Activated CD8-positive, alpha-beta memory T cell treated with anti-CD3 and anti-CD28 coated beads for 4 hours (primary cell): ENCODE measurements around the gene HNRNPA3.
"Not testable (repeated sequence)": the region's sequence is repeated elsewhere in the genome, so short reads cannot be mapped to it uniquely, and the experiment has no call there.

ENCODE experiments used
- DNase-seq, 2 donors: peaks; one replicate each; pipeline ENCODE4 v3.0.0-alpha.2; 2020; ENCODE audit warnings: low read depth in 2 of 2

Gene HNRNPA3

DNA sequence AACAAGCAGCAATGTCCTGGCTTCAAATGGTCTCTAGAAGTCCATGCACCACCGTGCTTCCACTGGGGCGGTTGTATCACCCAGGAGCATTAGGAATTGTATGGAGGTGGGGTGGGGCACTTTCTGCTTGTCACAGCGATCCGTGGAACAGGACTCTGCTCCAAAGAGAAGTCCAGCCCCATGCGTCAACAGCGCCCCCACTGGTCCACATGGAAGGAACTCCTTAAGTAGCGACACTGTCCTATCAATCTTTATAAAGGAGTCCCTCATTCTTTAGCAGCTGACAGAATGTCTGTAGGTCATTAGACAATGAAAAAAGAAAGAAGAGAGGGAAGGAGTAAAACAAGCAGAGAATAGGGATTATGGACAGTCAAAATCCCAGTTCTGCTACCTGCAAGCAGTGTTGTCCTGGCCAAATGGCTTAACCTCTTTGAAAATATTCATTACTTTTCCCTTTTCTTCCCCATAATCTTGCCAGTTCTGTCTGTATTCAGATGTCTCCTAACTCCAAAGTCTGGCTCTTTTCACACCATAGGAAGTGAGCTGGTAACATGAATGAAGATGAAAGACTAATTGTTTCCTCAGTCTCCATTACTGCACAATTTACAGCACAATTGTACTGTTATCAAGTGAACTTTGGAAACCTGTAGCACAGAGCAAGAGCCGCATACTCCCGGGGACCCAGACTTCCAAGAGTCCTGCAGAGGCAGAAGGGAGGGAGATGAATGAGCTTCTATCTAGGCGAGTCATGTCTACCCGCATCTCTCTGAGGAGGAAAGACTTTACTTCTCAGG is 42.0 kb downstream of the HNRNPA3 start:
- DNase-seq = no peak

DNA sequence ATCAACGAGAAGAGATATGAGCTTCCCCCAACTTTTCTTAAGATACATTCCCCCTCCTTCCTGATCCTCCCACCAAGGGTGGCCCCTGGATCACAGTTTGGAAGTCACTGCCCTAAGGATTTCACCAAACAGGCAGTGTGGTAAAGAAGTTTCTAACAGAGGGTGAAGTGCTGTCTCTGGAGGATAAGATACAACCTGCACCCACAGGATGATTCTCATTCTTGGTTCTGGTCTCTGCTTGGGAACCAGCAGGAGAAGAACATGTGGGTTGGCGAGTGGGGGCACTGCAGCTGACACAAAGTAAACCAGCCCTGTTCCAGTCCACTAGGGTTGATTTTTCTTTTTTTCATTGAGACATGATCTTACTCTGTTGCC is 42.6 kb downstream of the HNRNPA3 start:
- DNase-seq = no peak

DNA sequence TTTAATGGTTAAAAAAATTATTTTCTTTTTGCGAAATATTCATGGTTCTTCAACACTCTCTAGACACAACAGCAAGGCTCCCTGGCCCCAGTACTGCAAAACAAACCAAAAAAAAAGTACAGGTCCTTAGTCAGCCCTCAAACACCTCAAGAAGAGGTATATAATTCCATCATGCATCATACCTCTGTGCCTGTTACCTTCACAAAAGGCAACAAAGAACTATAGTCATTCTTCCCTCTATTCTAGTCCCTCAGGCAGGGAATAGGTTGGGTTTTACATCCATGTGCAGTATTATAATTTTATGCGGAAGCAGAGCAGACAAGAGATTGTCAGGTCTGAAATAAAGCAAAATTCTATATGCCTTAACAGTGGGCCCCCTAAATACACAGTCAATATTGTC is 43.4 kb downstream of the HNRNPA3 start:
- no peak for DNase-seq

DNA sequence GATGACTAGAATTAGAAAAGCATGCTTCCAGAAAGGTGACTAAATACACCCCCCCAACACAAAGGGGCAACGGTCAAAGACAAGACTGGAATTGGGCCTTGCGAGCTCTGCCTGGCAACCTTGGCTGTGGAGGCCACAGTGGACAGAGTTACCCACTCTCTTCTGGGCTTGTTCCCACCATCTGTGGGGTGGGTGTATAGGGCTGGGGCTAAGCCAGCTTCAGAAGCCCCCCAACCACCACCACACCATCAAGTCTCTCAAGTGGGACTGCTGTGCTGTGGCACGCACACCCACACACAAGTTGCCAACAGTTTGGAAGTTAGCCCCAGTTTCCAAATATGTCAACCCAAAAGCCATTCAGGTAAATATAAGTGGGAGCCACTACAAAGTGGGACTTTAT is 44.1 kb downstream of the HNRNPA3 start:
- DNase-seq = no peak

DNA sequence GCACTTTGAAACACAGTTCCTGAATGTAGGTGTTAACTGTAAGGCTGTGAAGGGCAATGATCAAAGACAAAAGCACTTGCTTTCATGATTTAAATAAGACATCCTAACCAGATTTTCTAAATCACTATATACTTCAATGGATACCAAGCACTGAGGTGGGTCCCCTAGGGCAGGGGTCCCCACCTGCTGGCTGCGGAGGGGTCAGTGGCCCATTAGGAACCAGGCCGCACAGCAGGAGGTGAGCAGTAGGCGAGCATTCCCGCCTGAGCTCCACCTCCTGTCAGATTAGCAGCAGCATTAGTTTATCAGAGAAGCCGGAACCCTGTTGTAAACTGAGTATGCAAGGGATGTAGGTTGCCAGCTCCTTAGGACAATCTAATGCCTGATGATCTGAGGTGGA is 44.9 kb downstream of the HNRNPA3 start:
- DNase-seq = no peak

DNA sequence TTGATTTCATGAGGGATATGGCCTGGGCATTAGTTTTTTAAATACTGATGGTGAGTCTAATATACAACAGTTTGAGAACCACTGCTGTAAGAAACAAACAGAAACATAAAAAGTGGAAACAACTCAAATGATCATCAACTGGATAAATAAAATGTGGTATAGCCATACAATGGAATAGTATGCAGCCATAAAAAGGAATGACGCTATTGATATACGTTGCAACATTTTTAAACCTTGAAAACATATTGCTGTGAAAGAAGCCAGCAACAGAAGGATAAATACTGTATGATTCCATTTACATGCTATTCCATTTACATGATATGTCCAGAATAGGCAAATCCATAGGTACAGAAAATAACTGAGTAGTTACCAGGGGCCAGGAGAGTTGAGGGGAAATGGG is 45.5 kb downstream of the HNRNPA3 start:
- no peak for DNase-seq

DNA sequence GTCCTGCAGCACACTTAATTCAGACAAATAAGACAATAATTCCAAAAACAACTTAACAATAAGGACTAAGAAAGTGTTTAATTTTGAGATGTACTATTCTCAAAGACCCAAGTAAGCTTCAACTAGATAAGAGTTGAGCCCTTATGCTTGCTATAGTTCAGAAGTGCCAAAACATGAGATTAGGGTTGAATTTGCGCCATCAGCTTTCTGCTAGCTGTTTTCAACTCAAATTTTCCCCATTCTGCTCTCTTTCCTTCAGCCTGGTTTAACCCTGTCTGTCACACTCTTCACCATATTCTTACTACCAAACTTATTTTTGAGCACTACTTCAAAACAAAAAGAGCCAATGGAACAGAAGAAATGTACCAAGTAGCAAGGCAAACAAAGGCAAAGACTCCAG is 47.8 kb downstream of the HNRNPA3 start:
- DNase-seq = no peak

DNA sequence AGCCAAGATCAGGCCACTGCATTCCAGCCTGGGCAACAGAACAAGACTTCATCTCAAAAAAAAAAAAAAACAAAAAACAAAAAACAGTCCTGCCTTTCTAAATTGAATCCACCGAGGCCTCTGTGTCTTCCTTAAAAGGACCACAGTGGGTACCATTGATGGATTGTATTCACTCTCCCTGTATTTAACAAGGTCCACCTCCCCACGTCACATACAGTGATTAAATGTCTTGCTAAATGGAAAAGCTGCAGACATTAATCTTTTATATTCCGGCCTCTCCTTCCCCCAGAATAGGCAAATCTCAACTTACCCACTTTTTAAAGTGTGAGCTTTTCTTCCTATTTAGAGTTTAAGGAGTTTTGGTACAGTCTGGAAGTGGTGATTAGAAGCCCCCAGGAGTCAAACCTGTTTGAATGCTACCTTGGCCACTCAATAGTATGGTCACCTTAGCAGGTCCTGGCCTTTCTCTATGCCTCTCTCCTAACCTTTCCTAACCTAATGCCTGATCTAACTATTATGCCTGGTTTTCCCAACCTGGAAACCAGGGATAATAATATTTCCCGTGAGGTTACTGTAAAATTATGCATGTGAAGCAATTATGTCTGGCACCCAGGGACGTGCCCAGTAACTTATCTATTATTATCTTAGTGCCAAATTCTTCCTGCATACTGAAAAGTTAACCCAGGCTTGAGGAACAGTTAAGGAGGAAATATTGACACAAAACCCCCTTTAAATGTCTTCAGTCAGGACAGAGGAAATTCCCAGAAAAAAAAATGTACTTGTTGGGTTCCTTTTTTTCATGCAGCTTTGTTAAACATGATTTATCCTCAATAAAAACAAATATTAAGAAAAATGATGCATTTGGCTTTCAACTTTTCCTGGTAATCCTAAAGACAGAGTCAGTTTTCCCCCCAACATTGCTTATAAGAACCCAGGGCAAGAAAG is 48.8 kb downstream of the HNRNPA3 start:
- DNase-seq = no peak

DNA sequence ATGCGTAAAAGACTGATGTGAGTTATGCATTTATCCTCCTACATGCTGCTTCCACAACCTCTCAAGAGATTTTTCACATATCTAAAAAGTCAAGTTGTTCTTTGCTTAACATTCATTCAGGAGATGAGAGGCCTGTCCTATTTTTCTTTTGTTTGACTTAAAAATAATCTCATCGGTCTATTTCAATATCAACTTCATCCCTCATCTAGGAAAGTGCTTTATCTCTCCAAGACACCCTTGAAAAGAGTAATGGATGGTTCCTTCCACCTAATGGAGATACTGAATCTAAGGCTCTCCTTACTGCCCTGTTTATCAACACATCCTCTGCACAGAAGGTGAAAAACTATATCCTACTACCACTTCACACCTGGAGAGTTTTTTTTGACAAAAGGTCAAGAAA is 49.5 kb downstream of the HNRNPA3 start:
- DNase-seq = no peak

DNA sequence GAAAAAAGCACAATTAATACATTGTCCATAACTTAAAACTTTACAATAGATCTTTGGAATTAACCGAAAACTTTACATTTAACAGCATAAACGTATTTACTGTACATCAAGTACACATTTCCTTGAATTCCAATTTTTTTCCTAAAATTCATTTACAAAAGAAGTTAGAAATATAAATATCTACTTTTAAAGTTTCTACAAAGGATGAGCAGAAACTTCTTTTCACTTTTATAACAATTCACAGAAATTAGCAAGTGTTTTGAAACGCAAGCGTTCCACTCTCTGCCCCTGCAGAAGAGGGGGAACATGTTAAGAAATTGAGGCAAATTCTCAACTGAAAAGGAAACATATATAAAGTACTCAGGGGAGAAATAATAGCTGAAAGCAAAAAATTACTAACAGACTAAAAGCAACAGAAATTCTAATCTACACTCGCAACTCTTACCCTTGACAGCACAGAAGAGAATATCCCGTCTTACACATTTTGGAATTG is 50.4 kb downstream of the HNRNPA3 start:
- no peak for DNase-seq

DNA sequence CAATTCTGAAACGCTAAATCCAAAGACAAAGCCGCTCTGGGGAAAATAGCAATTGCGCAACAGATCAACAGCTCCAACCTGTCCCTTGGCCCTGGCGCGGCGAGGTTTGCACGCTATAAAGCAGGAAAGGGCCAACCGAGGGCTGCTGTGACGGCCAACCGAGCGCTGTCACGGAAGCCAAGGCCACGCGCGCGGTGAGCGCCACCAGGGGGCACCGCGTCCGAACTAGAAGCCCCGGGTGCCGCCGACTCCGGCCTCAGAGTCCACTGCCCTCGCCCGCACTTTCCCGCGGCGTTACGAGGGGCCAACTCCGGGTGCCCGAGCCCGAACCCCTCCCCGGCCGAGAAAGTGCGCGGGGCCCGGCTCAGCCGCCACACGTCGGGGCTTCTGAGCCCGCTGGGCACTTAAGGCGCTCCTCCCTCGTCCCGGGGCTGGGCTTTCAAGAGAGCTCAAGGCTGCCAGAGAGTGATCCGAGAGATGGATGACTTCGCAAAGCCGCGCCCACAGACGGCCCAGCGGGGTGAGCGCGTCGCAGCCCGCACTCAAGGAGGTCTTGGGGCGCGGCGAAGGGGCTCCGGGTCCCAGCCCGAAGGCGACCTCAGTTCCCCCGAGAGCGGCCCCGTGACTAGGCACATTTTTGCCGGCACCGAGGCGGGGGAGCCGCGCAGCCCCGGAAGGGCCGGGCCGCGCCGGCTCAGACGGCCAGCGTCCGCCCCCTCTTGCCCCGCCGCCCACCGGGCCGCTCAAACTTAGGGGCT is 51.0 kb downstream of the HNRNPA3 start:
- DNase-seq = peak; percentile 84 to 87

DNA sequence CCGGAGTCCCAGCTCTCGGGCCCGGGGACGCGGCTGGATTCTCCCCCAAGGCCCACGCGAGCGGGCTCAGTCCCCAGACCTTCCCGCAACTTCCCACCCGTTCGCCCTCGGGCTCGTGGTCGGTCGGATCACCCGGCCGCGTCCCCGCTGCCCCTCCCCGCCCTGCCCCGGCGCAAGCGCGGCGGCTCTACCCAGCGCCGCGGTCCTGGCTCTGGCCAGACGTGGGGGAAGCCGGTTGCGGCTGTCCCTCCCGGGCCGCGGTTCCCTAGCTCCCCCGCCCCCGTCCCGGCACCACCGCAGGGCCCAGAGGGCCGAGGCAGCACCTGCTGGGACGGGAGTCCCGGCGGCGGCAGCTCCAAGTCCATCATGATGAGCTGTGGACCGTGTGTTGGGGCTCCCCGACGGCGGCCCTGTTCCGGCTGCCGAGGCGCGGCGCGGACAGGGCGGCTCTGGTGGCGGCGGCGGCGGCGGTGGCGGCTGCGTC is 51.7 kb downstream of the HNRNPA3 start:
- peak in 1 of 2 donors; percentile 14 for DNase-seq

DNA sequence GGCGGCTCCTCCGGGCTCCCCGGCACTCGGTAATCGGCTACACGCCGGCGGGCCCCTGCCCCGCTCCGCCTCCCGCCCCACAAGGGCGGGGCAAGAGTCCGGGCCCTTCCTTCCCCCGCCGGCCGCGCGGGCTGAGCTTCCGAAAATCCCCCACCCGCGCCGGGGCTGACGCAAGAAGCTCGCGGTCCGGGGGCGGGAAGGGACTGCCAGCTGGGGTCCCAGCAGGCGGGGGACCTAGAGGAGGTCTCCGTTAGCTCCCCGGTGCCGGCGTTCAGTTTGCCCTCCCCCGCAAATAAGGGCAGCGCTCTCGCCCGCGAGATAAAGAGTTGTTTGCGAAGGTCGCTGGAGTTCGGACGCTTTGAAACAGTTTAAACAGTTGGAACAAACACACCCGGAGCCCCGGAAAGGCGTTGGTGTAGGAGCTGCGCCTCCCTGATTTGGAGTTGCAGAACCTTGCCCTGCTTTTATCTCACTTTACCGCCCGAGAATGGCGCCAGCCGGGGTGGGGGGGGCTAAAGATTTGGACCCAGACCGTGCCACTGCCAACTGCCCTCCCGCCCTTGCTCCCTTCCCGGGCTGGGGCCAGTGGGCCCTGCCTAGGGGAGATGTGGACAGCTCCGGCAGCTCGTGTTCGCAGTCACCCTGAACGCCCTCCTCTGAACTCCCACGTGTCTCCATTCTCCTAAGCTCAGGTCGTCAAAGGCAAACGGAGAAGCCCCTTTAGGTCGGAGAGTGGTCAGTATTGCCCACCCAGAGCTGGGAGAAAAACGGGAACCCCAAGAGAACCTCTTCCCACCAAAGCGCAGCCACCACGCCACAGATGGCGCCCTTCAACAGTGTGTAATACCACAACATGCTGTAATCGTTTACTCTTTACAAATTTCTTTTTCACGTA is 52.3 kb downstream of the HNRNPA3 start, which contains the start of gene NFE2L2:
Gene NFE2L2 (minus strand): TSS at position 35 of the 895 bp plus-strand sequence. CDS start 151 bp downstream, outside the sequence.
- peak; percentile 95 to 96 for DNase-seq

DNA sequence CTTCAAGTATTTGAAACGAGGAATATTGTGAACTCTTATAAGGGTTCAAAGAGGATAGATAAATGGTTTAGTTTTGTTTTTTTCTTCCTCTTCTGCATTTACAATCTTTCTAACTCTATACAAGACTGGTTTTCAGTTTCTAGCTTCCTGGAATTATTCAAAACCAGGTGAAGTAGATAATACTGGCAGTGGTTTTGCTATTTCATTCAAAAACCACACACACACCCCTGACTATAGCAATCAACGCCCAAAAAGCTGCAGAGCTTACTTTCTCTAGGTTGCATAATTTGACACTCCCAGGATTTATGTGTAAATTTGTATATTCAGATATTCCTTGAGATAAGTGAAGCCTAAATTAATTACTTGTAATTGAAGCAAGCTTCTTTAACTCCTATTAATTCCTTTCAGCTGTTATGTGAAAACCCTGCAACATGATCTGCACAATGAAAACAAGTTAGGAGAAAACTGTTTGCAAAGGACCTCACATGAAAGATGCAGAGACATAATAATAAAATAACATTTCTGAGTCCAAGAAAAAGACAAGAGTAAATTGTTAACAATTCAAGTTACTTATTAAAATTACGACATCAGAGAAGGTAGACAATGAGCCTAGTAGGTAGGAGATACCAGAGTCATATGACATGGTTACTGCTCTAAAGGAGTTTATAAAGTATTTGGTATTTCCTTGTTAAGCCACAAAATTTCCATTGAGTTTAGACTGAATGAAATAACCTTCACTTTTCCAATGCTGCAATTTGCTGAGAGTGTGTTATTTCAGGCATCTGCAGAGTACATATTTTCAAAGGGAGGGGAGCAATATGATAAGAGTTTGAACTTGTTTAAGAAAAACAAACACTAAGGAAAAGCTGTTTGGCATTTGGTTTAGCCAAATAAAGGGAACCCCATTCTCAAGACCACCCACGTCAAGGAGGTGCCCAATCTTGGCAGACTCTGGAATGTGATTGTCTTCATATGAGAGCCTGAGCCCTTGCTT is 53.5 kb downstream of the HNRNPA3 start:
- DNase-seq = no peak

DNA sequence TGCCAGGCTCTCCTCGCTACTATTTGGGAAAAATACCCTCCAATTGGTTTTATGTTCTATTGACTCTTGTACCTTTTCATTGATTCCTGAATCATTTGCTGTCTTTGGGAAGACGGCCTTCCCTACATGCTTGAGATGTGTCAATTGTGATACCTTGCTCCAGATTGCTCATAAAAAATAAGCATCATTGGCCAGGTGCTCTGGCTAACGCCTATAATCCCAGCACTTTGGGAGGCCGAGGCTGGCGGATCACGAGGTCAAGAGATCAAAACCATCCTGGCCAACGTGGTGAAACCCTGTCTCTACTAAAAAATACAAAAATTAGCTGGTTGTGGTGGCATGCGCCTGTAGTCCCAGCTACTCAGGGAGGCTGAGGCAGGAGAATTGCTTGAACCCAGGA is 54.4 kb downstream of the HNRNPA3 start:
- DNase-seq = not testable (repeated sequence)

DNA sequence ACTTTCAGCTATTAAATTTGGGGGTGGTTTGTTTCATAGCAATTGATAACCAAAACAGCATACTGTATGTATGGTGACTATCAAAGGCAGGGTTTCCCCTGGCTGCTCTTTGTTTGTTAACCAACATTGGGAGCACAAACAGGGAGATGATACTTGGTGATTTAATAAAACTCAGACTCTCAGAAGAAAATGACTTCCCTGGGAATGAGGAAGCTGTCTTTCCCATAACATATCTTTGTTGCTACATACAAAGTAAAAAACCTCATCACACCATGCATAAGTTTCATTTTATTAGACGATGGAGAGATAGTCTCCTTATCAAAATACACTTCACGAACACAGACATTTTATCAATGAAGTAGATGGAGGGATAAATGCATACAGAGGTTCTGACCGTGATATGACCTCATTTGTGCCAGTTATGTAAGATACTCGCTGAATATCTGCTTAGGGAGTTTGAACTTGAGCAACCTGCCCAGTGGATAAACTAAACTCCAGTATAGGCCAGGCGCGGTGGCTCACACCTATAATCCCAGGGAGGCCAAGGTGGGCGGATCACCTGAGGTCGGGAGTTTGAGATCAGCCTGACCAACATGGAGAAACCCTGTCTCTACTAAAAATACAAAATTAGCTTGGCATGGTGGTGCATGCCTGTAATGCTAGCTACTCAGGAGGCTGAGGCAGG is 55.7 kb downstream of the HNRNPA3 start:
- no peak for DNase-seq

DNA sequence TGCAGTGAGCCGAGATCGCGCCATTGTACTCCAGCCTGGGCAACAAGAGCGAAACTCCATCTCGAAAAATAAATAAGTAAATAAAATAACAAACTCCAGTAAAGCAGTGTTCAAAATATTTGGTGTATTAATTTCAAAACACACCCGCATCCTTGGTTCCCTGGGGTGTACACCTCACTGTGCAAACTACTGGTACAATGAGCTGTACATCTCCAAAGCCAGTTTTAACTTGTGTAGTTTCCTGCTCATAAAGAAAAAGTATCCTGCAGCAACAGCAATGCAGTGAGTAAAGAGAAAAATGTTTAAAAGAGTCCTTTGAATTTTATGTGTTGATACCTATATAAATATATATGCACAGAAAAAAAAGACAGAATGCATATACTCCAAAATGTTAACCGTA is 56.3 kb downstream of the HNRNPA3 start:
- DNase-seq = no peak

DNA sequence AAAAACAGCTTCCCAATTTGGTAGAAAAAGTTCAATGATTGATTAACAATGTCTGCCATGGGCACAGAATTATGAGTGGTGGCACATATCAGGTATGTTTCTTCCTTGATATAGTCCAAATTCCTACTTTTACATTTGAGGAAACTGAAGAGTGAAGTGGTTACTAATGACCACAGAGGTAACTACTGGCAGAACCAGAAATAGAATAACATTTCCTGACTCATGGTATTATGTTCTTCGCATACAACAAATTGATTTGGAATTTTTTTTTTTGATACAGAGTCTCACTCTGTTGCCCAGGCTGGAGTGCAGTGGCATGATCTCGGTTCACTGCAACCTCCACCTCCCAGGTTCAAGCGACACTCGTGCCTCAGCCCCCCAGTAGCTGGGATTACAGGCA is 57.9 kb downstream of the HNRNPA3 start:
- no peak for DNase-seq
